Stimulated activated CD4-positive, alpha-beta T cell treated with anti-CD3 and anti-CD28 coated beads, Interleukin-15, amount 100 ng/mL, for 1 hour (primary cell): Measurements from ENCODE around the gene MT1A.

Experiments
- DNase-seq, 2 donors: peaks; one replicate each; pipeline ENCODE4 v3.0.0-alpha.2; 2020; ENCODE audit warnings: low read depth in 1 of 2, low spot score in 1 of 2

The MT1A gene

GRCh38 chr16:56637814-56638750, at the start of gene MT1A:
MT1A (plus strand) TSS chr16:56638666; CDS start chr16:56638739, 73 bp downstream.
- no peak for DNase-seq

DNA sequence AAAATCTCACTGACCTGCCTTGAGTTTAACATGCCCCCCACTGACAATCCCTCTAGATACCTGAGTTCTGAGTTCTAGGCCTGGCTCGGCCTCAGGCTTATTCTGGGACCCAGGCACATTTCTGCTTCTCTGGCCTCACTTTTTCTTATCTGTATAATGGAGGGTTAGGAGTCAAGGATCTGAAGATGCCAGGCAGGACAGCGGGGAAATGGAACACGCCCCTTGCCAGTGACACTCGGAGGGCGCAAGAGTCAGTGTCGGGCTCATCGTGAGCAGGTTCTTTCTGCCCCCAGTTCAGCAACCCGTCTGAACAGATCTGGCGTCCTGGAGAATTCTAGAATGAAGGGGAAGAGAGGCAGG, 49.7 kb upstream of the MT1A start:
- DNase-seq = no peak

- no peak for DNase-seq
These were observed 49.1 kb upstream of the MT1A start, which contains the start of gene MT3 for GRCh38 chr16:56589141-56590039. MT3 (plus strand) TSS chr16:56589528; CDS start chr16:56589591, 63 bp downstream.

- DNase-seq = no peak
These were observed 46.9 kb upstream of the MT1A start for GRCh38 chr16:56591377-56592060.

GRCh38 chr16:56593573-56594291, 44.7 kb upstream of the MT1A start:
- no peak for DNase-seq

GRCh38 chr16:56594292-56594619, 44.2 kb upstream of the MT1A start:
- DNase-seq = no peak

- no peak for DNase-seq
These were observed 38.0 kb upstream of the MT1A start for GRCh38 chr16:56600398-56600999.

GRCh38 chr16:56601325-56601724, 37.1 kb upstream of the MT1A start:
- no peak for DNase-seq

DNA sequence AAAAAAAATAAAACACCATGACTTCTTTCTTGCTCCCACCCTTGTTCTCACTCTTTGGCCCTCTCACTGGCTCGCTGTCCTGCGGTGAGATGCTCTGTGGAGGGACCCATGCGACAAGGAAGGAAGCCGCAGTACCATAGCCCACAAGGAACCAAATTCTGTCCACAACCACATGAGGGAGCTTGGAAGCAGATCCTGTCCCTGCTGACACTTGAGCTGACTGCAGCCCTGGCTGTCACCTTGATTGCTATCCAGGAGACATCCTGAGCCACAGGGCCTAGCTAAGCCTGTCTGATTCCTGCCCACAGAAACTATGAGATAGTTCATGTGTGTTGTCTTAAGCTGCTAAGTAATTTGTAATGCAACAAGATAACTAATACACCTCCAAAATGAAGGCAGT, 34.9 kb upstream of the MT1A start:
- no peak for DNase-seq

DNA sequence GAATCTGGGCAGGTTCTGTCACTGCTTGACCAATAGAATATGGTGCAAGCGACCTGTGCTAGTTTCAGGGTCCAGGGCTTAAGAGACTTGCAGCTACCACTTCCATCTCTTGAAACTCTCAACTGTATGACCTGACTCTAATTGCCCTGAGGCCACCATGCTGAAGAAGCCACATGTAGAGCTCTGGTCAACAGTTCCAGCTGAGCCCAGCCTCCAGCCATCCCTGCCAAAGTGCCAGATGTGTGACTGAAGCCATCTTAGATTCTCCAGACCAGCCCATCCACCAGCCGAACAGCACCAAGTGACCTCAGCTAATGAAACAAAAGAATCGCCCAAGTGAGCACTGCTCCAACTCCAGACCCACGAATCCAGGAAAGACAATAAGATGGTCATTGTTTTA, 33.5 kb upstream of the MT1A start:
- no peak for DNase-seq

DNA sequence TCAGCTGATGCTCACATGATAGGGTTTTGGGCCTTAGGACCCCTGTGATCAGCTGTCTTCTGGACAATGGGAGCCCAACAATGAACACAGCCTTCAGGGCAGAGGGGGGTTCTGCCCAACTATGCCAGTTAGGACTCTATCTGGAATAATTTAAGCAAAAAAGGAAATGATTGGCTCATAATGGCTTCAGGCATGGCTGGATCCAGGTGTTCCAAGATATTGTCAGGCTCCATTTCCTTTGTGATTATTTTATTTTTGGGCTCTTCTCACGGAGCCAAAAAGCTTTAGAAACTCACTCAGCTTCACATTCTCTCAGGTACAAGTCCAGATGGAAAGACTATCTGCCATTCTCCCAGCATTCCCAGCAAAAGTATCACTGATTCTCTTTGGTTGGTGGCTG, 33.0 kb upstream of the MT1A start:
- no peak for DNase-seq

- no peak for DNase-seq
These were observed 32.4 kb upstream of the MT1A start for GRCh38 chr16:56606071-56606475.

DNA sequence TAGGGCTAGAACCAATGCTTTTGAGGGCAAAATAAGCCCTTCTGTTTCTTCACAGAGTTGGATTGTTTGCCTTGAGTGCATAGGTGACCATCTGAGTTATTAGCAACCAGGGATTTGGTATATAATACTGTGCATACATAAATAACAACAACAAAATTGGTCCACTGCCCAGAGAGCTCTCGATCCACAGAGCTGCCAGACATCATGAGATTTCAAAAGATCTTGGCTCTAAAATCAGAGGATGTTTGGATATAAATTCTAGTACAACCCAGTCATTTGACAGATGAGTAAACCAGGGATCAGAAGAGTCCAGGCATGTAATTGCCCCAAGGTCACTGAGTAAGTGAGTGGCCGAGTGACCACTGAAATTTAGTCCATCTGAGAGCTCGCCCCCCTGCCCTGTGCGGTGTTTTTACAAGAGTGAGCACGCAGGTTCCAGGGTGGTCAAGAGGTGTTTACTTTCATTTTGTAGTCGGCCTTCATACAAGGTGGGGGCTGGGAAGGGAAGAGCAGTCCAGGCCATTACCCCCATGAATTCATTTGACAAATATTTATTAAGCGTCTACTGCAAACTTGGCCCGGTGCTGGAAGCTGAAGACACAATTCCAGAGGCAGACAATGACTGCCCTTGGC, 31.9 kb upstream of the MT1A start:
- no peak for DNase-seq

DNA sequence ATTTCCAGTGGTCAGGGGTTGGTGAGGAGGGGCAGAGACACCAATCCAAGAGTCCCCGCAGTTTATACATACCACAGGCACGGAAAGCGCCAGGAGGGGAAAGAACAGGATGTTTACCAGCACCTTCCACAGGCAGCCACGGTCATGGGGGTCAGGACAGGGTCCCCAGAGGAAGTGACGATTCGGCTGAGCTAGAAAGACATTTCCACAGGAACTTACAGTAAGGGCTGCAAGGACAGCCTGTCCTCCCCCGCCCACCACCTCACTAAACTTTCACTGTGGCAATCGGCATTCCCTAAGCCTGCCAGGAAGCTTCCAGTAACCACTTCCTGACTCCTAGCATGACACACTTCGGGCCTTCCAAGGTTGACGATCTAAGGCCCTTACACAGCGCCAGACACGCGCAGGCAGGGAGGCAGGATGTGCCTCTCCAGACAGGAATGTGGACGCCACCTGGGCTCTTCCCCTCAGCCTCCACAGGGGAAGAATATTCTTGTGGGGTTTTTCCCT, 31.3 kb upstream of the MT1A start:
- DNase-seq = no peak

- DNase-seq = no peak
These were observed 30.8 kb upstream of the MT1A start for GRCh38 chr16:56607675-56608042.

DNA sequence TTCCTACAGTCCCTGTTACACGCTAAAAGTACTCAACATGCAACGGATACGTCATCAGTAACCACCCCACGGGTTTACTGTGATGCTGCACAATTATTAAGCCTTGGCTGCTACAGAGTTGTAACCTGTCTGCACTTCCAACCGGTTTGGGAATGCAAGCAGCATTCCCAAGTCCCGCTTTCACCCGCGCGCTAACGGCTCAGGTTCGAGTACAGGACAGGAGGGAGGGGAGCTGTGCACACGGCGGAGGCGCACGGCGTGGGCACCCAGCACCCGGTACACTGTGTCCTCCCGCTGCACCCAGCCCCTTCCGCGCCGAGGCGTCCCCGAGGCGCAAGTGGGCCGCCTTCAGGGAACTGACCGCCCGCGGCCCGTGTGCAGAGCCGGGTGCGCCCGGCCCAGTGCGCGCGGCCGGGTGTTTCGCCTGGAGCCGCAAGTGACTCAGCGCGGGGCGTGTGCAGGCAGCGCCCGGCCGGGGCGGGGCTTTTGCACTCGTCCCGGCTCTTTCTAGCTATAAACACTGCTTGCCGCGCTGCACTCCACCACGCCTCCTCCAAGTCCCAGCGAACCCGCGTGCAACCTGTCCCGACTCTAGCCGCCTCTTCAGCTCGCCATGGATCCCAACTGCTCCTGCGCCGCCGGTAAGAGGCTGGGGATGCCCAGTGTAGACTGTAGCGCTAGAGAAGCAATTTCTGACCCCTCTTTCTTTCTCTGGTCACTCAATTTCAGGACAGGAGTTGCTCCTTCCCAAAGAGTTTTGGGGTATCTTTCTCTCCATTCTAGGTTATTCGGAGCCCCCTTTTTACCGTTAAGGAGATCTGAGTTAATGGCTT, 30.2 kb upstream of the MT1A start, which contains the start of gene MT2A:
Gene MT2A (plus strand): TSS at position 542 of the 833 bp plus-strand sequence. CDS start 72 bp downstream, at position 614.
- DNase-seq = peak; percentile 68 to 86

- no peak for DNase-seq
These were observed 29.5 kb upstream of the MT1A start for GRCh38 chr16:56608876-56609462.

DNA sequence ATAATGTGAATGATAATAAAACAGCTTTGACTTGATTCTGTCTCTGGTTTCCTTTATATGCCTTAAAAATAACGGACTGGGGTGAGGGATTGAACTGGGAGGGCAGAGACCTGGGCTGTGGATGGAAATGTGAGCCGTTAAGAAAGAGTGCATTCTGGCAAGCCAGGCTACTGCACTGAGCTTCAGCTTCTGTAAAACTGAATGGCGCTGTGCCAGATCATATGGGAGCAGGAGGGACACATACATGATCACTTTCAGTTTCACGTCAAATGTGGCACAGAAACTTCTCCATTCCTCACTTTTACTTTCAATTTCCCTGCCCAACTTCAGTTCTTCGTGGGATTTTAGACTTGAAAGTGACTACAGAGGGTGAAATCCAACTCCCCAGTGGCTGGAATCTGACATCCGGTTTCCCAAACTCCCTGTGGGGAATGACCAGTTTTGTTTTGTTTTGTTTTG, 29.0 kb upstream of the MT1A start:
- DNase-seq = peak; percentile 40
